Neural crest cell (in vitro differentiated cells): ENCODE results near the gene KCNIP4. TPM values are rescaled to one million over a fixed set of nuclear protein-coding genes. Genes with fewer than 3 reads are reported as not detected.

ENCODE experiments used
- DNase-seq: peaks from one replicate; pipeline ENCODE4 v3.0.0; 2021; ENCODE audit warnings: low read depth, mixed read lengths, low spot score
- H3K27ac Mint-ChIP-seq: one replicate; pipeline ENCODE4 v1.8.0; 2021; ENCODE audit warnings: mild to moderate bottlenecking, mixed read lengths; ENCODE audit not compliant: unreplicated experiment
- H3K27me3 Mint-ChIP-seq: 2 replicates; pipeline ENCODE4 v1.8.0; 2021; ENCODE audit warnings: low read depth, mild to moderate bottlenecking, mixed read lengths
- H3K36me3 Mint-ChIP-seq: 2 replicates; pipeline ENCODE4 v1.8.0; 2021; ENCODE audit warnings: low read depth, mild to moderate bottlenecking, mixed read lengths
- H3K4me1 Mint-ChIP-seq: 2 replicates; pipeline ENCODE4 v1.8.0; 2021; ENCODE audit warnings: mixed read lengths
- H3K4me3 Mint-ChIP-seq: one replicate; pipeline ENCODE4 v1.8.0; 2021; ENCODE audit warnings: mild to moderate bottlenecking, mixed read lengths
- H3K9me3 Mint-ChIP-seq: 2 replicates; pipeline ENCODE4 v1.8.0; 2021; ENCODE audit warnings: mixed read lengths
- CTCF ChIP-seq: fragments of 200-600 bp; sonication (generic); conservative IDR thresholded peaks from 2 replicates; pipeline ENCODE4 v1.5.0; 2021; ENCODE audit warnings: antibody characterized with exemption, mild to moderate bottlenecking
- total RNA-seq: library from RNA; stranded (reverse); gene quantifications from 2 replicates; pipeline ENCODE4 v1.2.1, GENCODE V29; 2021

Gene KCNIP4
- total RNA-seq, 1 donor from 2014 or later, result 0.33 TPM

- Mint-ChIP-seq H3K9me3 (no peaks in the 10 kb centered on the region), H3K4me3 (no peak overlapping the region), H3K27ac (no peak overlapping the region), H3K4me1 (no peaks in the 10 kb centered on the region), H3K27me3 (no peaks in the 10 kb centered on the region), H3K36me3 (no peaks in the 10 kb centered on the region)
- no peak for TF ChIP-seq CTCF
- no peak for DNase-seq
Measured at GRCh38 chr4:21139327-21139726, 809.2 kb downstream of the KCNIP4 start.

GRCh38 chr4:21136051-21136630 lies 812.4 kb downstream of the KCNIP4 start:
- Mint-ChIP-seq H3K4me3 (no peak overlapping the region), H3K4me1 (no peaks in the 10 kb centered on the region), H3K9me3 (no peaks in the 10 kb centered on the region), H3K27me3 (no peaks in the 10 kb centered on the region), H3K27ac (no peak overlapping the region), H3K36me3 (no peaks in the 10 kb centered on the region)
- TF ChIP-seq CTCF, result no peak
- DNase-seq, result no peak

GRCh38 chr4:21134994-21135393 lies 813.6 kb downstream of the KCNIP4 start:
- Mint-ChIP-seq H3K9me3 (no peaks in the 10 kb centered on the region), H3K27ac (no peak overlapping the region), H3K4me3 (no peak overlapping the region), H3K4me1 (no peaks in the 10 kb centered on the region), H3K36me3 (no peaks in the 10 kb centered on the region), H3K27me3 (no peaks in the 10 kb centered on the region)
- peak; percentile 62 for TF ChIP-seq CTCF
- no peak for DNase-seq

DNA sequence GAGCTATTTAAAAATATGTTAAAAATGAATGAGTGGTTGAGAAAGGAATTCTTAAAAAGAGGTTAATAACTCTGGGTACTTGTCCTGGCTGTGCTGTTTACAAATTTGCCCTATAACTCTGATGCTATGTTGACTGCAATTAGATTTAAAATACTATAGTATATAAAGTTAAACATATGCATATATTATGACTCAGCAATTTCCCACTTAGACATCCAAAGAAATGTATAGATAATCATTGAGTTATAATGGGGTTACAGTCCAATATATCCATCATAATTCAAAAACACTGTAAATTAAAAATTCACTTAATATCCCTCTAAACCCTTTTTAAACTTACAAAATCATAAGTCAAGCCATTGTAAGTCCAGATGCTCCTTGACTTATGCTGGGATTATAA lies 818.0 kb downstream of the KCNIP4 start:
- TF ChIP-seq CTCF, result no peak
- Mint-ChIP-seq H3K36me3 (no peaks in the 10 kb centered on the region), H3K4me1 (no peaks in the 10 kb centered on the region), H3K4me3 (no peak overlapping the region), H3K27ac (no peak overlapping the region), H3K27me3 (peaks cover 4% of the 10 kb centered on the region), H3K9me3 (no peaks in the 10 kb centered on the region)
- DNase-seq, result no peak

DNA sequence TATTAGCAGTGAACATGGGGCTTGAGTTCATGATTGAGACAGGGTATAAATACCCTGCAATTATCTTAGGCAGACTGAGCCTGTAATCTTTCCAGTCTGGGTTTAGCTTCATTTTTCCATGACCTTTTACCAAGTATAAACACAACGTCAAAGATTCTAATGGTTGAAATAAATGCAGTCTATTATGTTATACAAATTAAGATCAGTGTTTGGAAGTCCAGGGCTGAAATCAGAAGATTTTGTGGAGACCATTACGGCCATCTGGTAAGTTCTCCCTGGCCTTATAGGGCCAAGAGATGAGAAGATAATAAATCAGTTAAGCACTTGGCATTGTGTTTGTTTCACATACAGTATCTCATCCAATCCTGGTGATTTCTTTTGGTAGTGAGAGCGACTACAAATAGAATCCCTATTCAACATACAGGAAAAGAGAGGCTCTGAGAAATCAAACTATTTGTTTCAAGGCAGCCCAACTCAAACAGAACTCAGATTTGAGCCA lies 822.5 kb downstream of the KCNIP4 start:
- Mint-ChIP-seq H3K9me3 (peaks cover 3% of the 10 kb centered on the region), H3K36me3 (no peaks in the 10 kb centered on the region), H3K27me3 (peaks cover 4% of the 10 kb centered on the region), H3K4me3 (no peak overlapping the region), H3K27ac (no peak overlapping the region), H3K4me1 (no peaks in the 10 kb centered on the region)
- no peak for DNase-seq
- TF ChIP-seq CTCF, result no peak
